ENCODE measurements around the gene KLHL36.

KLHL36 gene

GRCh38 chr16:84648595-84649510 lies 542 bp downstream of the KLHL36 start:
- peak; percentile 34 for DNase-seq (ENCODE audit: low spot score)

- DNase-seq (ENCODE audit: low spot score) = no peak
Observed at GRCh38 chr16:84649511-84649861, 1.2 kb downstream of the KLHL36 start.

- DNase-seq (ENCODE audit: low spot score) = no peak
Observed at GRCh38 chr16:84650062-84650991, 2.0 kb downstream of the KLHL36 start.

GRCh38 chr16:84652566-84652965 lies 4.3 kb downstream of the KLHL36 start:
- DNase-seq (ENCODE audit: low spot score) = no peak

- DNase-seq (ENCODE audit: low spot score) = no peak
Observed at GRCh38 chr16:84654238-84654637, 5.9 kb downstream of the KLHL36 start.

- DNase-seq (ENCODE audit: low spot score) = no peak
Observed at GRCh38 chr16:84654998-84655397, 6.7 kb downstream of the KLHL36 start.

- no peak for DNase-seq (ENCODE audit: low spot score)
Observed at GRCh38 chr16:84656649-84657048, 8.3 kb downstream of the KLHL36 start.

GRCh38 chr16:84657229-84657837 lies 9.0 kb downstream of the KLHL36 start:
- no peak for DNase-seq (ENCODE audit: low spot score)

- DNase-seq (ENCODE audit: low spot score) = no peak
Observed at GRCh38 chr16:84658690-84659089, 10.4 kb downstream of the KLHL36 start.

GRCh38 chr16:84659656-84660300 lies 11.5 kb downstream of the KLHL36 start:
- no peak for DNase-seq (ENCODE audit: low spot score)

GRCh38 chr16:84660973-84661372 lies 12.7 kb downstream of the KLHL36 start:
- DNase-seq (ENCODE audit: low spot score) = no peak

- DNase-seq (ENCODE audit: low spot score) = no peak
Observed at GRCh38 chr16:84661418-84662060, 13.2 kb downstream of the KLHL36 start.

GRCh38 chr16:84662471-84662870 lies 14.2 kb downstream of the KLHL36 start:
- DNase-seq (ENCODE audit: low spot score) = no peak

- DNase-seq (ENCODE audit: low spot score) = no peak
Observed at GRCh38 chr16:84663433-84664101, 15.3 kb downstream of the KLHL36 start.

- DNase-seq (ENCODE audit: low spot score) = no peak
Observed at GRCh38 chr16:84665359-84665758, 17.0 kb downstream of the KLHL36 start.

- no peak for DNase-seq (ENCODE audit: low spot score)
Observed at GRCh38 chr16:84665843-84666242, 17.5 kb downstream of the KLHL36 start.

- no peak for DNase-seq (ENCODE audit: low spot score)
Observed at GRCh38 chr16:84667600-84668309, 19.4 kb downstream of the KLHL36 start.

GRCh38 chr16:84670063-84670462 lies 21.8 kb downstream of the KLHL36 start:
- no peak for DNase-seq (ENCODE audit: low spot score)

GRCh38 chr16:84672276-84673202 lies 24.2 kb downstream of the KLHL36 start:
- peak; percentile 81 for DNase-seq (ENCODE audit: low spot score)
